NCI-H1105 (cell line): Measurements from ENCODE around the gene AFAP1L2.

ENCODE experiments used
- DNase-seq: peaks from one replicate; lab custom pipeline; 2025; lab: John Stamatoyannopoulos, UW

Gene AFAP1L2

GRCh38 chr10:114291516-114291915 is 112.8 kb downstream of the AFAP1L2 start:
- DNase-seq = no peak

GRCh38 chr10:114291076-114291475 is 113.2 kb downstream of the AFAP1L2 start:
- DNase-seq = no peak

GRCh38 chr10:114290038-114290437 is 114.3 kb downstream of the AFAP1L2 start:
- DNase-seq = no peak

GRCh38 chr10:114289096-114289436 is 115.2 kb downstream of the AFAP1L2 start:
- DNase-seq = no peak

- DNase-seq = no peak
These were observed 115.7 kb downstream of the AFAP1L2 start for GRCh38 chr10:114288424-114289095.

- no peak for DNase-seq
These were observed 117.4 kb downstream of the AFAP1L2 start for GRCh38 chr10:114286921-114287320.

DNA sequence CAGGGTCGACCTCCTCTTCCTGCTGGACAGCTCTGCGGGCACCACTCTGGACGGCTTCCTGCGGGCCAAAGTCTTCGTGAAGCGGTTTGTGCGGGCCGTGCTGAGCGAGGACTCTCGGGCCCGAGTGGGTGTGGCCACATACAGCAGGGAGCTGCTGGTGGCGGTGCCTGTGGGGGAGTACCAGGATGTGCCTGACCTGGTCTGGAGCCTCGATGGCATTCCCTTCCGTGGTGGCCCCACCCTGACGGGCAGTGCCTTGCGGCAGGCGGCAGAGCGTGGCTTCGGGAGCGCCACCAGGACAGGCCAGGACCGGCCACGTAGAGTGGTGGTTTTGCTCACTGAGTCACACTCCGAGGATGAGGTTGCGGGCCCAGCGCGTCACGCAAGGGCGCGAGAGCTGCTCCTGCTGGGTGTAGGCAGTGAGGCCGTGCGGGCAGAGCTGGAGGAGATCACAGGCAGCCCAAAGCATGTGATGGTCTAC is 118.3 kb downstream of the AFAP1L2 start:
- no peak for DNase-seq

DNA sequence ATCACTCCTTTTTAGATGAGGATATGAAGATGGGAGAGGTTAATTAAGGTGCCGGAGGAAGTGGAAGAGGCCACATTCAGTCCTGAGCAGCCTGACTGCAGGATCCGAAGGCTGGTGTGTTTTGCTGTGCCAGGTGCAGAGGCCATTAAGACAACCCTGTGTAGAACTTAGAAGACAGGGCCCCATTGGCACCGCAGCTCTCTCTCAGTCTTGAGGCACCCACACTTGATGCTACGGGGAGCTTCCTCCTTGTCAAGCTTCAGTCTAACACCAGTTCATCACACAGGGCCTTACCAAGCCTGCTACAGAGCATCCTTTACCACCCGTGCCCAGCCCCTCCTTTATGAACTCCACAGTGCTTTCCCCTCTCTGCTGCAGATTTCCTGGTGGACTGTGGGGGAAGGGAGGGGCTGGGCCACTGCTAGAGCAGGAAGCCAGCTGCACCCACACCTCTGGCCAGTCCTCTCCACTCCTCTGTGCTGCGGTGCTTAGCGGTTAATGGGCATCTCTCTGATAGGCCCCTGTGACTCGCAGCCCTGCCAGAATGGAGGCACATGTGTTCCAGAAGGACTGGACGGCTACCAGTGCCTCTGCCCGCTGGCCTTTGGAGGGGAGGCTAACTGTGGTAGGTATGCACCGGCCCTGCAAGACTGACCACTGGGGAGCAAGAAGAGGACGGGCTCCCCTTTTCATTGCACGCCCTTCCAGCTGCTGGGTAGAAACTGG is 119.8 kb downstream of the AFAP1L2 start:
- DNase-seq = no peak

GRCh38 chr10:114283535-114284234 is 120.6 kb downstream of the AFAP1L2 start:
- no peak for DNase-seq

DNA sequence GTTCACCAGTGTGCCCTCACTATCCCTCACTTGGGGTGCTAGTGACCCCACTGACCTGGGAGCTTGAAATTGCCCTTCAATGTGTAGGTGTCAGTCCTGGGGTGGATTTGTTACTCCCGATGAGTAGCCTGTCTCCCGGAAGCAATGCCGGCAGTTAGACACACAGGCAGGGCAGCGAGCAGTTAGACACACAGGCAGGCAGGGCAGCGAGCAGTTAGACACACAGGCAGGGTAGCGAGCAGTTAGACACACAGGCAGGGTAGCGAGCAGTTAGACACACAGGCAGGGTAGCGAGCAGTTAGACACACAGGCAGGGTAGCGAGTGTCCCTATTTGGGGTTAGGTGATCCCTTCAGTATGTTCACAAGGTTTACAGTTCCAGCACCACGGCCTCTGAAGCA is 121.2 kb downstream of the AFAP1L2 start:
- no peak for DNase-seq

DNA sequence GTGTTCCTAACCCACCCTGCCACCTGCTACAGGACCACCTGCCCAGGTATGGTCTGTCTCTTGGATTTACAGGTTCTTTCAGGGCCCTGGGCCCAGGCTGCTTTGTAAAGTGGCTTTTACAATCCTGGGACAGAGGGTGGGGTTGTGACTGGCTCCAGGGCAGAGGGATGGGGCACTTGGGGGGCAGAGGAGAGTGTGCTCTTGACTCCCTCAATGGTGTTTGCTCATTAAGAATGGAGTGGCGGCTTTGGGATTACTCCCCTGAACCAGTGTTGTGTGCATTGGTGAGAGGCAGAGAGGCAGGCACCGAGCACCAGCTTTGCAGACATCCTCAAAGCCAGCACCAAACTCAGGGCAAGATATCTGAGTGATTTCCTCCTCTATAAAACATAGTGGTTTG is 121.8 kb downstream of the AFAP1L2 start:
- DNase-seq = no peak

DNA sequence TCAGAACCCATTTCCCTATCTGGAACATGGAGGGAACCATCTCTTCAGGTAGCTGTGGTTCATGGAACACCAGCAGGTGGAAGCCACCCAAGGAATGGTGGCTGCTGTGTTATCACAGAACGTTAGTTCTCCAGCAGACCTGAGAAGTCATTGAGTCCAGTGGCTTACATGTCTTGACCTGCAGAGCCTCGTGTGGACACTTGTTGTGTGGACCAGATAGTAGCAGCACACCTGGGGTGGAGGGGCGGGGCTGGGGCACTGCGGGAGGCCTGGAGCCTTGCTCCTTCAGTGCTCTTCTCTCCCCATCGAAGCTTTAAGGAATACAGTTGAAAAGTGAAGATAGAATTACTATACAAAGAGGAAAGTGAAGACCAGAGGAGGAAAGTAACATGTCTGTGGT is 122.8 kb downstream of the AFAP1L2 start:
- DNase-seq = no peak

- no peak for DNase-seq
These were observed 123.3 kb downstream of the AFAP1L2 start for GRCh38 chr10:114281006-114281405.

DNA sequence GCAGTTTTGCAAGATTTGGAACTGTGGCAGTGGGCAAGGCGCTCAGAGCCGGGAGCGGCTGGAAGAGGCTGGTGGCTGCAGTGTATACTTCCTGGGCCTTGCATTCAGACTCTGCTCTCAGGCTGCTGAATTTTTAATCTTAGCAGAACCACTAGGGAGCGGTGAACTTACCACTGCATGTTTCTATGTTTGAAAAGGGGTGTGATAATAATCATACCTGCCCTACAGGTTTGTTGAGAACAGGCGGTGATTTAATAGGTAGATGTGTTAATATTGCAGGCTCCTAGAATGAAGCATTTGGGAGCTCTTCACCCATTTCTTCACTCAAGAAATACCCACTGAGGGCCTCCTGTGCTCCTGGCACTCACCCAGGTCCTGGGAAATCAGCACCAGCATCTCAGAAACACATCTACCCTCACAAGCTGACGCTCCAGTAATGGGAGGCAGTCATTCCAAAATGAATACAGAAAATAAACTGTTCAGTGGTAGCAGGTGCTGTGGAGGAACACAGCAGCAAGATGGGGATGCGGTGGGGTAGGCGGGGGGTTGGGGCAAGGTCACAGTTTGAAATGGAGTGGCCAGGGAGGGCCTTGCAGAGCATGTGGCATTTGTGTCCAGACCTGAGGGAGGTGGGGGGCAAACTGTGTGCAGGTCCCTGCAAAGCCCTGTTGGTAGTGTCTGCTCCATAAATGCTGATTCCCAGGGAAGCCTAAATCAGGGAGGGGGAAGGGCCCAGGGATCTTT is 124.2 kb downstream of the AFAP1L2 start:
- DNase-seq = no peak

GRCh38 chr10:114279289-114279688 is 125.0 kb downstream of the AFAP1L2 start:
- no peak for DNase-seq

DNA sequence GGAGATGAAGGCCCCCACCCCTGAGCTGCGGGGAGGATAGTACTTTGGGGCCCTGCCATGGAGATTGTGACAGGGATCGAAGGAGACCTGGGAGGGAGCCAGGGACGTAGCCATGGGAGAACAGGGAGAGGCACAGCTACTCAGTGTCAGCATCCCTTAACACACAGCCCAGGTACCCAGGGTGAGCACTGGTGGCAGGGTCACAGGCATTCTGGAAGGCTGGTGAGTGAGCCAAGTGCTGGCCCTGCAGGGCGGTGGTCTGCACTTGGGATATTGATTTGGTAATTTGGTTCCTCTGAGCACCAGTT is 125.5 kb downstream of the AFAP1L2 start:
- DNase-seq = no peak

DNA sequence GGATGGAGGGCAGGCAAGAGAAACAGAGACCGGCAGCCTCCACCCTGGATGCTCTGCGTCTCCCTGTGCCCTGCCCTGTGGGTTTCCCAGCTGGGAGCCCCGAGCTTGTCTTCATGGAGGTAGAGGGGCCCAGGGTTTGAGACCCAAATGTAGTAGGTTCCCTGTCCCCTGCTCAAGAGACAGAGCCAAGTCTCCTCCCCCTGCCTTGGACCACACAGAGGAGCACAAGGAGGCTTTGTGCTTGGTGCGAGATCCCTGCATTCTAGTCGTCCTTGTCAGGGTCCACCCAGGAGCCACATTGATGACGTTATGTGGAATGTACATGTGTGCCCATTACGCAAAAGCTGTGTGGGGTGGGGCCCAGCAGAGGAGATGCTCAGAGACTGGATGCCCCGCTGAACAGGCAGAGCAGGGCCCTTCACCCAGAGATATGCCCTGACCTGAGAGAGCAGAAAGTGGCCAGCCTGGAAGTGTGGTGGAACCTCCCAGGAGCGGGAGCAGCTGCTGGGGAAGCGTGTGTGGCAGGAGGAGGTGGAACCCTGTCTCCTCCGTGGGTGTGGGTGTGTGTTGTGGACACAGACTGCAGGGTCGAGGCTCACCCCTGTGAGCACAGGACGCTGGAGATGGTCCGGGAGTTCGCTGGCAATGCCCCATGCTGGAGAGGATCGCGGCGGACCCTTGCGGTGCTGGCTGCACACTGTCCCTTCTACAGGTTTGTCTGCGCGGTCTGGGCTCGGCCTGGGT is 126.0 kb downstream of the AFAP1L2 start:
- no peak for DNase-seq

- no peak for DNase-seq
These were observed 127.6 kb downstream of the AFAP1L2 start for GRCh38 chr10:114276671-114277070.

DNA sequence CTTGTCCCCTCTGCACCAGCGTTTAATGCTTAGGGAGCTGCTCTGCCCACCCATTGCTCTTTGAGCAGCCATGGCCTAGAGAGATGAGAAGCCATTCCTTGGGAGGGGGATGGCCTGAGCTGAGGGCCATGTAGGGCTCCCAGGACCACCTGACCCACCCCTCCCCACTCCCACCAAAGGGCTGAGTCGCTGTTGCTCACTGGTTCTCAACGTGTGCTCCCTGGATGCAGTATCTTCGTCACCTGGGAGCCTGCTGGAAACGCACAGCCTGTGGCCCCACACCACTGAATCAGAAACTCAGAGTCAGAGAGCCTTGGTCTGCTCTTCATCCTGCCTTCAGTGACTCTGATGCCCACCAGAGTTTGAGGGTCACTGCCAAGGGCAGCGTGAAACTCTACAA is 128.2 kb downstream of the AFAP1L2 start:
- no peak for DNase-seq

GRCh38 chr10:114274616-114275453 is 129.5 kb downstream of the AFAP1L2 start:
- DNase-seq = no peak

- DNase-seq = no peak
These were observed 130.4 kb downstream of the AFAP1L2 start for GRCh38 chr10:114273910-114274309.
